ENCODE results near the gene POU6F2.

DNA sequence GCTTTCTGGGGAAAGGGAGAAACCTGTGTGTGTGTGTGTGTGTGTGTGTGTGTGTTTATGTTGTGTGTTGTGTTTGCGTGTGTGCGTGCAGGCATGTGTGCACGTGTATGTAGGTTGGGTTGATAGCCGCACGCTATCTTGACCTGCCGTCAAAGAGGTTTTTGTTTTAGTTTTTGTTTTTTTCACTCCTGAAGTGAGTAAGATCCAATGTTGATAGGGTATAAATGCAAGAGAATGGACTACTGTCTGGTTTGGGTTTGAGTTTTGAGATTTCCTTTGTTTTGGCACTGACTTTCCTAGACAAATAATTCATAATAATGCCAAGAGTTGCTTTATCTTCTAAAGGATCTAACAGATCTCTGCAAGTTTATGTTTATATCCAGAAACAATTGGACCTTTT is 27.8 kb downstream of the POU6F2 start:
- TF ChIP-seq CTCF (IDR thresholded peaks at IDR 0.05) (no peak), MAZ (IDR thresholded peaks at IDR 0.05; ENCODE audit: borderline replicate concordance, low read depth, low read length) (no peak), POLR2A (IDR thresholded peaks at IDR 0.05; ENCODE audit: low read length) (no peak), HMGXB4 (CRISPR knock-in tag; IDR thresholded peaks at IDR 0.05; ENCODE audit: borderline replicate concordance) (no peak), SMC3 (IDR thresholded peaks at IDR 0.05) (no peak), ZC3H11A (IDR thresholded peaks at IDR 0.05) (no peak), MAX (IDR thresholded peaks at IDR 0.05) (no peak), FOSL2 (IDR thresholded peaks at IDR 0.05) (no peak), FOSL2 (CRISPR knock-in tag; IDR thresholded peaks at IDR 0.05) (no peak), MYC (IDR thresholded peaks at IDR 0.05; ENCODE audit: borderline replicate concordance, low read length) (no peak), NR3C1 (IDR thresholded peaks at IDR 0.05) (no peak), ESRRA (IDR thresholded peaks at IDR 0.05; ENCODE audit: borderline replicate concordance, low read length) (no peak), MAFK (IDR thresholded peaks at IDR 0.05; ENCODE audit: partially characterized antibody) (no peak)
- TF ChIP-seq, protein P1, sequence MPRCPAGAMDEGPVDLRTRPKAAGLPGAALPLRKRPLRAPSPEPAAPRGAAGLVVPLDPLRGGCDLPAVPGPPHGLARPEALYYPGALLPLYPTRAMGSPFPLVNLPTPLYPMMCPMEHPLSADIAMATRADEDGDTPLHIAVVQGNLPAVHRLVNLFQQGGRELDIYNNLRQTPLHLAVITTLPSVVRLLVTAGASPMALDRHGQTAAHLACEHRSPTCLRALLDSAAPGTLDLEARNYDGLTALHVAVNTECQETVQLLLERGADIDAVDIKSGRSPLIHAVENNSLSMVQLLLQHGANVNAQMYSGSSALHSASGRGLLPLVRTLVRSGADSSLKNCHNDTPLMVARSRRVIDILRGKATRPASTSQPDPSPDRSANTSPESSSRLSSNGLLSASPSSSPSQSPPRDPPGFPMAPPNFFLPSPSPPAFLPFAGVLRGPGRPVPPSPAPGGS (IDR thresholded peaks at IDR 0.05): no peak
